HG03108 (cell line): ENCODE data around the gene PANK4.
"Not testable (repeated sequence)": the region's sequence is repeated elsewhere in the genome, so short reads cannot be mapped to it uniquely, and the experiment has no call there.

Source experiments
- ATAC-seq: cut with Tn5 transposase; IDR thresholded peaks from one replicate; pipeline ENCODE4 v1.9.1; 2021; ENCODE audit warnings: moderate library complexity; ENCODE audit not compliant: unreplicated experiment

Gene PANK4

DNA sequence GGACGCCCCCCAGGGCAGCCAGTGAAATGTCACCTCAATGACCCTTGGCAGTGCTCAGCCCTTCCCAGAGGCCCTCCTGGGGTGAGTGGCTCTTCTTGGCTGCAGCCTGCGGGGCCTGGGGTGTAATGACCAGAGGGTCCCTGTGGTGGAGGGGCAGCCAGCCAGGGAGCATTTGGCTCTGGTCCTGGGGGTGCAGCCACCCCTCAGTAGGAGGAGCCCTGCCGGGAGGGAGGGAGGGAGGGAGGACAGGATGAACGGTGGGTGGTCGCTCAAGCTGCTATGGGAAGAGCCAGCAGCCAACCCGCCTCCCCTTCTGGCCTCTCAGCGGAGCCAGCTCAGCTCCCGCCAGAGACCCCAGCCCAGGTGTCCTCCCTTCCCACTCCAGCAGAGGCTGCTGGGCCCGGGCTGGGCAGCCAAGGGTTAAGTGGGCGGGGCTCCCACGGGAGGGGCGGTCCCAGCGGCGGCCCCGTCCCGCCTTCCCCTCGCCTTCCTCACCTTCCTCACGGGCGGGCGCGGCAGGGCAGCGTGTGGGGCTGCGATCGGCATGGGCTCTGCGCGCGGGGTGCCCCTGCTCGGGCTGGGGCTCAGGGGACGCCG, 59.3 kb downstream of the PANK4 start:
- ATAC-seq = no peak

DNA sequence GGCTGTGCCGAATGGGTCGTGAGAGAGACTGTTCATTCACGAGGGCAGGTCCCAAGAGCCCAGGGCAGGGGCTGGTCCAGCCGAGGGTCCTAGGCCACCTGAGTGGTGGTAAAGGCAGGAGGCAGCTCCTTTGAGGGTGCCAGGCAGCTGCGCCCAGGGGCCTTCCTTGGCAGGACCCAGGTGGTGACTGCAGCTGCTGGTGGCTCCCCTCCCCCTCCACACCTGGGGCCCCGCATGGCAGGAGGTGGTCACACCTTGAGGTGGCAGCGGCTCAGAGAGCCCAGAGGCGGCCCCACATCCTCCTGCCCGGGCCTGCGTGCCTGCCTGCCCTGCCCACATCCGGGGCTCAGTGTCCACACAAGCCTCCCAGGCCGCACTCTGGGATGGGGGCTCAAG, 60.1 kb downstream of the PANK4 start:
- no peak for ATAC-seq

DNA sequence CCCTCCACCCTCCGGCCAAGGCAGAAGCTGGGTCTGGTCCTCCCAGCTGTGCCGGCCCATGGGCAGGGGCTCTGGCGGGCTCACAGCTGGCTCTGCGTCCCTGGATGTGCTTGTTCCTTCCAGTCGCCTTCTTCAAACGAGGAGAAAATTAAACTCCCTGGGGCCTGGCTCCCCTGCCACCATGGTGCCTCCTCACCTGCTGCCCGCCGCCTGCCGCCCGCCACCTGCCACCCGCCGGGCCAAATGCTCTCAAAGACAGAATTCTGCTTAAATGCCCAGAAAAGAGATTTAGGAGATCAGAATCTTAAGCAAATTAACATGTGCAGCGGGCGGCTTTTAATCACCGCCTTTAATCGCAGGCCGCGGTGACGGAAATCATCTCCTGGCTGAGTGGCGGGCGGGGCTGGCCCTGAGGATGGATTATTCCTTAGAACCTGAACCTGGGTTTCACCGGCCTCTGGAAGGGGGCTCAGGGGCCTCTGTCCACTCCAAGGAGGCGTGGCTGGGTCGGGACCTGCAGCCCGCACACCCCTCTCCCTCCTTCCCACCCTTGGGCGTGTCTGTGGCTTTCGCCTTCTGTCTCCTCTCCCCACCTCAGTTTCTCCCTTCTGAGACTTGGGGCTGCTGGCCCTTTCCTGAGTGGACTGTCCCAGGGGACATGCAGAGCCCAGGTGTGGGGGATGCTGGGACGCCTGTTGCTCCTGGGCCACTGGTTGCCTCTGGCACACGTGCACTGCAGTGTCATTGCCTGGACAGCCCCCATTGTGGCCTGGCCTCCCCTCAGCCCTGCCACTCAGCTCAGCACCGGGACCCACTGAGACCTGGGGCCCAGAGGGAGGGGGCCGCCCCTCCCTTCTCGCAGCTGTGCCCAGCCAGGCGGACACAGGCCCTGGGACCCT, 60.8 kb downstream of the PANK4 start:
- no peak for ATAC-seq

DNA sequence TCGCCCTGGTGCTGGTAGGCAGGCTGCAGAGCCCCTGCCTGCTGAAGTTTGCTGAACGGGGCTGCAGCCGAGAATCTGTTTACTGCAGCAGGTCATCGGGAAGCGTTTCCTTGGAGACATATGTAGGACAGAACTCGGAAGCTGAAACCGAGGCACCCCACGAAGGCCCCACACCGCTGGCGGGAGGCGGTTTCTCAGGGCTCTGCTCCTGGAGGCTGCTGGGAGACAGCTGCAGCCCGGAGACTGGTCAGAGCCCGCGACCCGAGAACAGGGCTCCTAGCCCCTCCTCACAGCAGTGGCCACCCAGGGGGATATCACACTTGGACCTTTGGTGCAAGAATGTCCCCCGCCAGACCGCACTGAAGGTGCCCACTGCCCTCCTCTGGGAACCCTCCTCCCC, 63.0 kb downstream of the PANK4 start:
- no peak for ATAC-seq

DNA sequence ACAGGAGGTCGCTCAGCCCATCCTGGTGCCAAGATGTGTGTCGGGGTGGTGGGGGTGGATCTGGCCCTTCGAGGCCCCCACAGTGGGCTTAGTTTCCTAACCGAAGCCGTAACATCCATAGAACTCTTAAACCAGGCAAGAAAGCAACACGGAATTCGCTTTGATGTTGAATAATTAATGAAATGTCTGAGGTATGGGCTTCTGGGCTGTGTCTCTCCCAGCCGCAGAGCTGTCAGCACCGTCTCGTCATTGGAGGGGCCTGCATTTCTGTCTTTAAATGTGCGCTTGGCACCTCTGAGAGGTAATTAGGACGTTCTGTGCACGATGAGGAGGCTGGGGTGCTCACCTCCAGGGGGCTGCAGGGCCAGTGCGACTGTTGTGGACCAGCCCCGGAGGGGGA, 63.6 kb downstream of the PANK4 start:
- no peak for ATAC-seq

DNA sequence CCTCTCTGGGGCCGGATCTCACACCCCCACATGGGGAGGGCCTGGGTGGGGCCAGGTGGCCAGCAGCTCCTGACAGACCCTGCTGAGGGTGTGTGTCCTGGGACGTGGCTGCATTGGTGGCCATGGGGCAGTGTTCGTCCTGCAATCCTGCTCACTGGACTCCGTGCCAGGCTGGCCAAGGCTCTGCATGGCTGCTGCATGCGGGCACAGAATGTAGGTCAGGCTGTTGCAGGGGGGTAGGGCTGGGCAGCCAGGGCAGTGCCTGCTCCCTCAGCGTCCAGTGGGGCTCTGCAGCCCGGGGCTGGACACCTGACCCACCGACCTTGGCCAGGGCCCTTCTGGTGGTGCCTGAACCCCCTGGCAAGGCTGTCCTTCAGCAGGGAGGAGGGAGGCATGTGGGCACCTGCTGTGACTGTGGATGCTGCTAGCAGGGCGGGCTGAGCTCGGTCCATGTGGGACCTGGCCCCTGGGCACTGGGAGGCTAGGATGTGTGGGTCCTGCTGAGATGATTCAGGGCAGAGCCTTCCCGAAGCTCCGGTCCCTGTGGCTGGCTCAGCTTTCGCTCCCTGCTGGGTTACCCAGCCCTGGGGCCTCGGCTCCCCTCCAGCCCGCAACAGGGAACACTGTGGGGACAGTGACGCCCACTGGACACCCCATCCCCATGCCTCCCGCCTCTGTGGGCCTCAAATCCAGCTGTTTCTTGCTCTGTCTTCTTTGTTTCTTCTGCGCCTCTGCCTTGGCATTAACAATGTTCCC, 65.2 kb downstream of the PANK4 start:
- no peak for ATAC-seq

DNA sequence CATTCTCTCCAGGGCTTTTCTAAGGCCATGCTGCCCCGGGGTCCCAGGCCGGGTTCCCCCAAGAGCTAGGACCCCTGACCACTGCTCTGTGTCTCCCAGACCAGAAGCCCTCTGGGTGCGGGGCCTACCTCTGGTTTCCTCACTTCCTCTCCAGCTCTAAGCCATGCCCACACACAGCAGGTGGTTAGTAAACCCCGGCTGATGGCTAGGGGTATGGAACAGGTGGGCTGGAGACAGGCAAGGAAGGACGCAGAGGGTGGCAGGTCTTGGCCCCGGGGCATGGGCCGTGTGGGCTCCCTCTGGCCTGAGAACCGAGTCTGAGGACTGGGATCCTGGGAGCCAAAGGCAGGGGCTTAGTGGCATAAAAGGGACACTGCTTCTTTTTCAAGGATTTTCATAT, 66.2 kb downstream of the PANK4 start:
- ATAC-seq = no peak

DNA sequence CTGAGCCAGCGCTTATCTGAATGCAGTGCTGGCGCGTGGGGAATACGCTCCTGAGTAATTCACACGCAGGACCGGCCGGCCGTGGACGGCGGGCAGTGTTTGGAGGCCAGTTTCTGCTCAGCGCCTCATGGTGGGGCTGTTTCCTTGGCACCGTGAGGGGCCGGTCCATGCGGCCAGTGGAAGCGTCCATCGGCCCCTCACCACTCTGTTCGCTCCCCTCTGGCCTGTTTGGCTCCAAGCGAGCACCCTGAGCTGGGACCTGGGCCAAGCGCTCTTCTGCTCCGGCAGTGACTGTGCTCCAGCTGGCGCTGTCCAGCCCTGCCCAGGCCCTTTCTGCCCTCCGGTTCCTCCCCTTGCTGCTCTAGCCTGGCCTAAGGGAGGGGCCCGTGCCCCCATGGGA, 66.6 kb downstream of the PANK4 start:
- ATAC-seq = no peak

DNA sequence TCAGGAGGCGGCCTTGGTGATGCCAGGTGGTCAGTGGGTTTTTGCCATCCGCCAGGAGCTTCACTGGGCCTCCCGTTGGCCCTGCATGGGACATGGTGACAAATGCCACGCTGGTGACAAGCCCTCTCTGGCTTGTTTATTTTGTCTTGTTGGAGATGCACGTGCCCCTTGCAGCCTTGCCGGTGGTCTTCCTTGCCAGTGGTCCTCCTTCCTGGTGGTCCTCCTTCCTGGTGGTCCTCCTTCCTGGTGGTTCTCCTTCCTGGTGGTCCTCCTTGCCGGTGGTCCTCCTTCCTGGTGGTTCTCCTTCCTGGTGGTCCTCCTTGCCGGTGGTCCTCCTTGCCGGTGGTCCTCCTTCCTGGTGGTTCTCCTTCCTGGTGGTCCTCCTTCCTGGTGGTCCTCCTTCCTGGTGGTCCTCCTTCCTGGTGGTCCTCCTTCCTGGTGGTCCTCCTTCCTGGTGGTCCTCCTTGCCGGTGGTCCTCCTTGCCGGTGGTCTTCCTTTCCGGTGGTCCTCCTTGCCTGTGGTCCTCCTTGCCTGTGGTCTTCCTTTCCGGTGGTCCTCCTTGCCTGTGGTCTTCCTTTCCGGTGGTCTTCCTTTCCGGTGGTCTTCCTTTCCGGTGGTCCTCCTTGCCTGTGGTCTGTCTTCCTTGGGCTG, 67.2 kb downstream of the PANK4 start:
- not testable (repeated sequence) for ATAC-seq

DNA sequence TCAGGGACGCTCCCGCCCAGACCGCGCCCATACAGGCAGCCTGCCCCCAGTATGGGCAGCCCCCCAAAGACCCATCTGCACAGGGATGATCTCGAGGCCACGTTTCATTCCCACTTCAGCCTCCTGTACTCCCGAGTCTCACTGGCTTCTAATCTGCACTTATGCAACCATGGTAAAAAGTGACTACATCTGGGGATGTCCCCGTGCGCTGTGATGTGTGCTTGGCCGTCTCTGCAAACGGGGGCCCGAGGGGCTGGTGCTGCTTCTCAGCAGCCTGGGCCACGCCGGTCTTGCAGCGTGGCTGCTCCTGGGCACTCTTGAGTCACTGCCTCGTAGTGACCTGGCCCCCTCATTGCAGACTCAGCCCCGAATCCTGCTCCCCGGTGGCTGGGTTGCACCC, 67.7 kb downstream of the PANK4 start:
- no peak for ATAC-seq
